BE2C (cell line): ENCODE measurements around the gene MYH11.
"Not testable (repeated sequence)": the region's sequence is repeated elsewhere in the genome, so short reads cannot be mapped to it uniquely, and the experiment has no call there.

Source experiments
- DNase-seq: peaks from one replicate; pipeline ENCODE4 v3.0.0-alpha.2; 2020
- H3K27me3 ChIP-seq: fragments of 250-450 bp; sonication (Bioruptor Pico); 2 replicates; pipeline ENCODE4 v1.5.1; 2020; ENCODE audit warnings: mild to moderate bottlenecking
- H3K36me3 ChIP-seq: fragments of 250-450 bp; sonication (Bioruptor Pico); 2 replicates; pipeline ENCODE4 v1.5.1; 2020; ENCODE audit warnings: mild to moderate bottlenecking
- H3K4me1 ChIP-seq: fragments of 250-450 bp; sonication (Bioruptor Pico); 2 replicates; pipeline ENCODE4 v1.5.1; 2020
- H3K4me3 ChIP-seq: 2 replicates; pipeline ENCODE4 v1.5.1; 2011; ENCODE audit warnings: low read depth, low read length
- H3K9me3 ChIP-seq: fragments of 250-450 bp; sonication (Bioruptor Pico); 2 replicates; pipeline ENCODE4 v1.5.1; 2020
- CTCF ChIP-seq: IDR thresholded peaks from 2 replicates; pipeline ENCODE4 v1.5.1; 2012; ENCODE audit warnings: mild to moderate bottlenecking, low read depth, low read length

The MYH11 gene

GRCh38 chr16:15854906-15855703 lies 1.7 kb downstream of the MYH11 start:
- Histone ChIP-seq H3K4me3 (no peak overlapping the region), H3K4me1 (no peaks in the 10 kb centered on the region), H3K27me3 (peaks cover 55% of the 10 kb centered on the region), H3K36me3 (no peaks in the 10 kb centered on the region), H3K9me3 (no peaks in the 10 kb centered on the region)
- no peak for TF ChIP-seq CTCF
- no peak for DNase-seq

GRCh38 chr16:15854061-15854460 lies 2.8 kb downstream of the MYH11 start:
- TF ChIP-seq CTCF: no peak
- H3K36me3 ChIP-seq: no peaks in the 10 kb centered on the region
- no peak for DNase-seq
- H3K27me3 ChIP-seq: peaks cover 55% of the 10 kb centered on the region
- H3K4me1 ChIP-seq: no peaks in the 10 kb centered on the region
- H3K4me3 ChIP-seq: no peak overlapping the region
- H3K9me3 ChIP-seq: no peaks in the 10 kb centered on the region

GRCh38 chr16:15853021-15853420 lies 3.8 kb downstream of the MYH11 start:
- H3K9me3 ChIP-seq: no peaks in the 10 kb centered on the region
- H3K4me3 ChIP-seq: no peak overlapping the region
- H3K27me3 ChIP-seq: peaks cover 51% of the 10 kb centered on the region
- H3K4me1 ChIP-seq: no peaks in the 10 kb centered on the region
- H3K36me3 ChIP-seq: no peaks in the 10 kb centered on the region
- no peak for DNase-seq
- TF ChIP-seq CTCF: no peak

GRCh38 chr16:15850555-15850954 lies 6.3 kb downstream of the MYH11 start:
- H3K36me3 ChIP-seq, H3K4me3 ChIP-seq, DNase-seq, H3K4me1 ChIP-seq, H3K9me3 ChIP-seq: not testable (repeated sequence)
- H3K27me3 ChIP-seq: peaks cover 26% of the 10 kb centered on the region

- no peak for DNase-seq
- Histone ChIP-seq H3K27me3 (peaks cover 14% of the 10 kb centered on the region), H3K36me3 (no peaks in the 10 kb centered on the region), H3K4me1 (no peaks in the 10 kb centered on the region), H3K9me3 (no peaks in the 10 kb centered on the region), H3K4me3 (no peak overlapping the region)
- TF ChIP-seq CTCF: no peak
Measured at GRCh38 chr16:15849209-15849981, 7.4 kb downstream of the MYH11 start.

- no peak for TF ChIP-seq CTCF
- Histone ChIP-seq H3K27me3 (0 out of 2 replicates have a peak, but pooled peaks cover under 1% of the 10 kb centered on the region), H3K4me1 (no peaks in the 10 kb centered on the region), H3K36me3 (no peaks in the 10 kb centered on the region), H3K9me3 (no peaks in the 10 kb centered on the region), H3K4me3 (no peak overlapping the region)
- no peak for DNase-seq
Measured at GRCh38 chr16:15847611-15848175, 9.1 kb downstream of the MYH11 start.
